ACHN (cell line): ENCODE measurements around the gene PACS2.
"Not testable (repeated sequence)": the region's sequence is repeated elsewhere in the genome, so short reads cannot be mapped to it uniquely, and the experiment has no call there.

Source experiments
- DNase-seq: peaks from one replicate; pipeline ENCODE4 v3.0.0-alpha.2; 2015
- in situ Hi-C: cut with HindIII; loops from 2 replicates; pipeline ENCODE4 v1.10.0; 2017; ENCODE audit warnings: low sequenced_read_pairs, low pct_ligation_motif_present, low pct_unique_long_range_greater_than_20kb

The PACS2 gene

DNA sequence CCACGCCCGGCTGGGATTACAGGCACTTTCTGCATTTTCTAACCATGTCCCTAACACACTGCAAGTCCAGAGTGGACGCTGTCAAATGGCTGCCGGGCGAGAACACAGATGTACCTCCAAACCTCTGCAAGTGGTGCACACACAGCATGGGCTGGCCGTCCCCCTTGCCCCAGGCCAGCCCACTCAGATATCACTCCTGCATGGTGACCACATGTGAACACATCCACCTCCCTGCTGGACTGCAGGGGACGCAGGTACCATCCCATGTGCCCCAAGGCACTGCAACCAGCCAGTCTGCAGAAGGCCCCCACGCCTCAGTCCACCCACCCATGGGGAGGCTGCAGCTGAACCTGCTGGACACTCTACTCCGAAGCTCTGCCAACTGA lies 27.8 kb upstream of the PACS2 start:
- DNase-seq, result no peak
- in situ Hi-C loops, result no loop called here

DNA sequence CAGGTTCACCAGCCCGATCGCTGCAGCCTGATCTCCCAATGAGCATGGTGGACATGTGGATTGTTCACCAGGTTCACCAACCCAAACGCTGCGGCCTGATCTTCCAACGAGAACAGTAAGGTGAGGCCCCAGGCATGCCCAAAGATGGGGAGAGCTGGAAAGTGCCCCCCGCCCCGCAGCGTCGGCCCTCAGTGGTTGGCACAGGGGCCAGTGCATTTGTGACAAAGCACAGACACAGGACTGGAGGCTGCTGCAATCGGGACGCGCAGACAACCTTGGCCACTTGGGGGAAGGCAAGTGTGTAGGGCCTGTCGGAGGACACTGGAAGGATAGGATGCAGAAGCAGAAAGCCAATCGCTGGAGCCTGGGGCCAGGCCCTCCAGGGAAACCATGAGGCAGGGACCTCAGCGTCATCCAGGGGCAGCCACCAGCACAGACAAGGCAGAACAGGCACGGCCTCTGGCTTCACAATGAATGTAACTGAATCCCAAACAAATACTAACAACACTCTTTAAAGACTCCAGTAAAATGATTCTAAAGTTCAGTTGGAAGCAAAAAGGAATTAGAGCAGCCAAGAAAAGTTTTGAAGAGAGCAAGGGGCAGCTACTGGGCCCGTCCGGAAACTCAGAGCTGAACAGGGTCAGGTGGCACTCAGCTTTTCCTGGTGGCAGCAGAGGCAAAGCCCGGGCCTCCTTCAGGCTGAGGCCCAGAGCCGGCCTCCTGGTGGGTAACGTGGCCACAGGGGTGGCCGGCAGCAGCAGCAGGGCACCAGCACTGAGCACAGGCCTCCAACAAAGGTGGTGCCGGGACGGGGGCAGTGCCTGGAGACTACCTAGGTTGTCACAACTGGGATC lies 27.1 kb upstream of the PACS2 start:
- DNase-seq, result no peak
- in situ Hi-C loops, result no loop called here

DNA sequence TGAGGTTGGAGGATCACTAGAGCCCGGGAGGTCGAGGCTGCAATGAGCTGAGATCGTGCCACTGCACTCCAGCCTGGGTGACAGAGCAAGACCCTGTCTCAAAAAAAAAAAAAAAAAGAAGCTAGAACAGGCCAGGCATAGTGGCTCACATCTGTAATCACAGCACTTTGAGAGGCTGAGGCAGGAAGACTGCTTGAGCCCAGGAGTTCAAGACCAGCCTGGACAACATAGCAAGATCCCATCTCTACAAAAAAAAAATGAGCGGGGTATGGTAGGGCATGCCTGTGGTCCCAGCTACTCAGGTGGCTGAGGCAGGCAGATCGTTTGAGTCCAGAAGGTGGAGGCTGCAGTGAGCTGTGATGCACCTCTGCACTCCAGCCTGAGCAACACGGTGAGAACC lies 25.6 kb upstream of the PACS2 start:
- in situ Hi-C loops, DNase-seq: not testable (repeated sequence)

DNA sequence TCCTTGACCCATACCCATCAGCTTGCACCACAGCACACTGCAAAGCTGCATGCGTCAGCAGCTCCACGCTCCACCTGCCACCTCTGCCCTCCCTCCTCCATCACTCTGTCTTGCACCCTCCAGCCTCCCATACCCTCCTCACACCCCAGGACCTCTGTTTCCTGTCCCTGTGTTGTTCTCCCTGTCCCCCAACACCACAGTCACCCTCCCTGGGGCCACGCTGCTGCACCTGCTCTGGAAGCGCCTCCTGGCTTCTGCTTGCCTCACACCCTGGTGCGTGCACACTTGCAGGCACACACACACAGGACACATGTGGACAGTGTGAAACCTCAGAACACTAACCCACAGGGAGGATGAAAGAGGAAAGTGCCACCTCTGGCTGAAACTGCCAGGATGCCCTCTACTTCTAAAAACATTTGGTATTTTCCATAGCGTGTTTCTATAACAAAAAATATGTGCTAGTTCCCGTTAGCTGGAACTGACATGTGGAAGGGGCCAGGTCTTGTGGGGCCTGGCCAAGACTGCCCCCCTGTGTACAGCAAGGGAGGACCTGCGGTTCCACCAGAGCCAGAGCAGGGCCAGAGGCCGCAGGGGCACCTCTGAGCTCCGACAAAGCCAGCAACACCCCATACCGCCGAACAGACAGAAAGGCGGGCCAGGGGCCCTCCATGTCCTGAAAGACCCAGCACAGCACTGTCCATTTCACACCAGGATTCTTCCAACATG lies 23.8 kb upstream of the PACS2 start:
- in situ Hi-C loops, result no loop called here
- DNase-seq, result no peak

DNA sequence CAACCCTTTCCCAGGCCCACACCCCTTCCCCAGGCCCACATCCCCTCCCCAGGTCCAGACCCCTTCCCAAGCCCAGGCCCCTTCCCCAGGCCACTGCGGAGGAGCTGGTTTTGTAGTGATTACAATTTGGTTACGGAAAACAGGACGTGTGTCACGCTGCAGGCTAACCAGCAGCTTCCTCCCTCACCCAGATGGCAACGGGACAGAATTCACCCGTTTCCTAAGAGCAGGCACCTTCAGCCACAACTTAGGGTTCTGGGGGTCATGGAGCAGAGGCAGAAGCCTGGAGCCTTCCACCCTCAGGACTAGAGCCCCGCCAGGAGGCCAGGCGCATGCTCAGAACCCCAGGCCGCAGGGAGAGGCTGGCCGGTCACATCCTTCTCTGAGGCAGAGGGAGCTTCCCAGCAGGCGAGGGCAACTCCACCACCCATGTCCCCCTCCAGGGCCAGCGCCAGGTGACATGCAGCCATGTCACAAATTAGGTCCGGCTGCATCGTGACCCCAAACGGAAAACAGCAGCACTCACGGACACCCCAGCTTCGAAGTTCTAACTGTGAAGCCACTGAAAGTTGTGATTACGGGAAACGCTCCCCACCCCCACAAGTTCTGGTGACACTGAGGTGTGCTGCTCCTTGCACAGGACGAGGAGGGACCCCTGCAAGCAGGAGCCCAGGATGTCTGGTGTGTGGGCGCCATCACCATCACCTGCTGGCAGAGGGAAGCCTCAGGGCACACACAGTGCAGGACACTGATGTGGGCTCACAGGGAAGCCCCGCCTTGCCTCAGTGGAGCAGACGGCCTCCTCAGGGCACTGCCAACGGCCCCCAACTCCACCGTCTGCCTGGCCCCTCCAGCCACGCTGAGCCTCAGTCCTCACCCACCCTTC lies 21.5 kb upstream of the PACS2 start:
- in situ Hi-C loops, result no loop called here
- no peak for DNase-seq

DNA sequence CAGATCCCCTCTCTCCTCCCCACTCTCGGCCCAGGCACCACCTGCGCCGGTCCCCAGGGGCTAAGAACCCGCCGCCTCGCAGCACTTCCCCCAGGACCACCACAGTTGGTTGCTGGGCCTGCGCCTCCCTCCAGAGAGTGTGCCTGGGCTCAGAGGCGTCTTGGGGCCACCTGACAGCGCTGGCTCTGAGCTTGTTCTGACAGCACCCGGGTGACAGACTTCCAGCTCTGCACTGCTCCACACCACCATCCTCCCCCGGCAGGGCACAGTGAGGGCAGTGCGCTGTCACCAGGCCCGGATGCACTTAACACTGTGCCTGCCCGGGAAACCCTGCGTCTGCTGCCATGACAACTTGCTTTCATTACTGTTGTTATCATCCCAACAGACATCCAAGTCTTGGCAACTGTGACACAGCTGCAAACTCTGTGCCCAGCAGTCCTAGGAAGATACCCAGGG lies 20.4 kb upstream of the PACS2 start:
- DNase-seq, result no peak
- in situ Hi-C loops, result no loop called here

DNA sequence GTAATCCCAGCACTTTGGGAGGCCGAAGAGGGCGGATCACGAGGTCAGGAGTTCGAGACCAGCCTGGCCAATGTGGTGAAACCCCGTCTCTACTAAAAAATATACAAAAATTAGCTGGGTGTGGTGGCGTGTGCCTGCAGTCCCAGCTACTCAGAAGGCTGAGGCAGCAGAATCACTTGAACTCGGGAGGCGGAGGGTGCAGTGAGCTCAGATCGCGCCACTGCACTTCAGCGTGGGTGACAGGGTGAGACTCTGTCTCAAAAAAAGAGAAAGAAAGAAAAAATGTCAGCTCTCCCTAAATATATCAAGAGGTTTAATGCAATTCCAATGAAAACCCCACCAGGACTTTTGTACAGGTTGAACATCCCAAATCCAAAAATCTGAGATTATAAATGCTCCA lies 17.2 kb upstream of the PACS2 start:
- in situ Hi-C loops, DNase-seq: not testable (repeated sequence)

DNA sequence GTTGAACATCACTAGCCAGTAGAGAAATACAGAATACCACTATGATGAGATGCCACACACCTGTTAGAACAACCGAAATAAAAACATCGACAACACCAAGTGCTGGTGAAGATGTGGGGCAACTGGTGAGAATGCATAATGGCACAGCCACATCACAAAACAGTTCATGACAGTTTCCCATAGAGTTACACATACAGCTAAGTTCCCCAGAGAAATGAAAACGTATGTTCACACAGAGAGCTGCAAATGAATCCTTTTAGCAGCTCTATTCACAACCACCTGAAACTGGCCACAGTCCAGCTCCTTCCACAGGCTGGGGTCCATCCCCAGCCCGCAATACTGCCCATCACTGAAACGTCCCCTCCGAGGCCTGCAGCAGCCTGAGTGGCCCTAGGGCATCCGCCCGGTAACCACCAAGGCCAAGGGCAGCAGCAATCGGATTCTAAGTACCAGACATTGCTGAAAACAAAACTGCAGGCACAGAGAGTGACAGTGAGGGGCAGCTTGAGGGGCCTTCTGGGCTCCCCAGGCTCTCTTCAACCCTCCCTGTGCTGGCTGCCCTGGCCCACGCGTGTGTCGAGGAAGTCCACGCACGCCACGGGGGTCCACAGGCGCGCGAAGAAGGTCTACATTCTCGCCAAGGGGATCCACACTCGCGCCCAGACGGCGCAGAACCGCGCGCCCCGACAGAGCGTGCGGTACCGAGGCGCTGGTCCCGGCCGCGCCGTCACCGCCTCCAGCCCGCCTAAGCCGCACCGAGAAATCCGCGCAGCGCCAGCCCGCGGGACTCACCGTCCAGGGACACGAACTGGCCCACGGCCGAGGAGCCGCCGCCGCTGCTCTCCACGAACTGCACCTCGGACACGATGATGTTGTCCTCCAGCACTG lies 14.7 kb upstream of the PACS2 start:
- in situ Hi-C loops, result no loop called here
- DNase-seq, result no peak

DNA sequence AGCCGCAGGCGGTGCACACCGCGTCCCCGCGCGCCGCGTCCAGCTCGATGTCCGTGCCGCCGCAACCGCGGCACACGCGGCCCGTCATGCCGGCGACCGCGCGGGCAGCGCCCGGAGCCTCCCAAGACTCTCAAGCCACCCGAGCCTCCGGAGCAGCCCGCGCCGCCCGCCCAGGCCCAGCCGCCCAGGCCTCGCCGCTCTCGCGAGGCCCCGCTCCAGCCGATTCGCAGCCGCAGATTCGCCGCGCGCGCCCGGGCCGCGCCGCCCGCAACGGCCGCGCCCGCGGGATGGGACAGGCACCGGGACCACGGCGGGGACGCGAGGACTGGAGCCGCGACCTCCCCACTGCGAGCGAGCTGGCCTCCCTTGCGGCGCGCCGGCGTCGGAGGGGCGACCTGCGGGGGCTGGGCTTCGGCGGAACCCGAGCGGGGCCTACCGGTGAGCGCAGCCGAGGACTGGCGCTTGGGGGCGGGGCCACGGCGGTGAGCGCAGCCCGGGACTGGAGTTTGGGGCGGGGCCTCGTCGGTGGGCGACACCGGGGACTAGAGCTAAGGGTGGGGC lies 13.9 kb upstream of the PACS2 start, which contains the start of gene BRF1:
BRF1 (minus strand) TSS at position 460 of the 561 bp plus-strand sequence; CDS start at position 88, 372 bp downstream.
- DNase-seq, result peak; percentile 85
- in situ Hi-C loops, result no loop called here

DNA sequence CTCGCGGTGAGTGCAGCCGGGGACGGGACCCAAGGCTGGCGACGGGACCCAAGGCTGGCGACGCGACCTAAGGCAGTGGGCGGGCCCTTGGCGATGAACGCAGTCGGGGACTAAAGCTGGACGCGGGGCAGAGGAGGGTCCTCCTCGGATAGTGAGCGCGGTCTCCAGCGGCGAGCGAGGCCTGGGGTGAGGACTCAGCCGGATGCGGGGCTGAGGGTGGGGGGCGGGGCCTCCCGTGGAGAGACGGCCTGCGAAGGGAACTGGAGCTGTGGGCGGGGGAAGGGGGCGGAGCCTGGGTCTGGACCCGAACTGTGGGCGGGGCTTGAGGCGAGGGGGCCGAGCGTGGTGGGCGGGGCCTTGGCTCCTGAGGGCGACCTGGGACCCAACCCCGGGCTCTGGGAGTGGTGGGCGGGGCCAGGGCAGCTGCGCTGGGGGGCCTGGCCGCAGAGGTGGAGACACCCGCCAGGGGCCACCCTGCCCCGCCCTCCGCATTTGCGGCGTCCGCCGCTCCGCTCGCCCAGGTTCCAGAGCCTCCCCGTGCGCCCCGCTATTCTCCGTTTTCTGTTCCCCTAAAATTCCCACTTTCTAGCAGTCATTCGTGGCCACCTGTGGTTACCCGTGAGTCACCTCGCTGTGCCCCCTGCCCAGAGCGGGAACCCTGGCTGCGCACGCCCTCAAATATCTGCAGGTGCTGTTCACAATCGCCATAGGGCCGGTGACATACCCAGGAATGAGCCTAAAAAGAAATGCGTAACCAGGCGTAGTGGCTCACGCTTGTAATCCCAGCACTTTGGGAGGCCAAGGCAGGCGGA lies 13.2 kb upstream of the PACS2 start:
- in situ Hi-C loops, result no loop called here
- DNase-seq, result peak; percentile 92

DNA sequence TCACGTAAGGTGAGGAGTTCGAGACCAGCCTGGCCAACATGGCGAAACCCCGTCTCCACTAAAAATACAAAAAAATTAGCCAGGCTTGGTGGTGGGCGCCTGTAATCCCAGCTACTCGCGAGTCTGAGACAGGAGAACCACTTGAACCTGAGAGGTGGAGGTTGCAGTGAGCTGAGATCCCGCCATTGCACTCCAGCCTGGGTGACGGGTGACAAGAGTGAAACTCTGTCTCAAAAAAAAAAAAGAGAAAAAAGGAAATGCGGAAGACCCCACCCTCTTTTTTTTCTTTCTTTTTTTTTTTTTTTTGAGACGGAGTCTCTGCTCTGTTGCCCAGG lies 12.7 kb upstream of the PACS2 start:
- in situ Hi-C loops, DNase-seq: not testable (repeated sequence)

DNA sequence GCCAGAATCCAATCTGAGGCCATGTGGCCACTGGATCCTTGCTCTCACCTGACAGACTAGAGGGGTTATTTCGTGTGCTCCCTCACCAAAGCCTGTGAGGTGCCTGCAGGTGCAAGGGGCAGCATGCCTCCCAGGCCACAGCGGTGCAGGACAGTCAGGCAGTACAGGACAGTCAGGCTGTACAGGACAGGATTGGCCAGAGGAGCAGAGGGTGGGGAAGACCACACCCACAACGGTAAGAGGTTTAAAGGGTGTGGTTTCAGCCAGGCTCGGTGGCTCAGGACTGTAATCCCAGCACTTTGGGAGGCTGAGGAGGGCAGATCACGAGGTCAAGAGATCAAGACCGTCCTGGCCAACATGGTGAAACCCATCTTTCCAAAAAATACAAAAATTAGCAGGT lies 10.6 kb upstream of the PACS2 start:
- no peak for DNase-seq
- in situ Hi-C loops, result no loop called here

DNA sequence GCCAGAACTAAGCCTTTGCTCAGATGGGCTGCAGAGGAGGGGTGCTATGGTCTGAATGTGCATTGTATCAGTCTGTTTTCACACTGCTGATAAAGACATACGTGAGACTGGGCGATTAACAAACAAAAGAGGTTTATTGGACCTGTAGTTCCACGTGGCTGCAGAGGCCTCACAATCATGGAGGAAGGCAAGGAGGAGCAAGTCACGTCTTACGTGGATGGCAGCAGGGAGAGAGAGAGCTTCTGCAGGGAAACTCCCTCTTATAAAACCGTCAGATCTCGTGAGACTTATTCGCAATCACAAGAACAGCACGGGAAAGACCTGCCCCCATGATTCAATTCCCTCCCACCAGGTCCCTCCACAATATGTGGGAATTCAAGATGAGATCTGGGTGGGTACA lies 10.0 kb upstream of the PACS2 start:
- DNase-seq, result no peak
- in situ Hi-C loops, result no loop called here

DNA sequence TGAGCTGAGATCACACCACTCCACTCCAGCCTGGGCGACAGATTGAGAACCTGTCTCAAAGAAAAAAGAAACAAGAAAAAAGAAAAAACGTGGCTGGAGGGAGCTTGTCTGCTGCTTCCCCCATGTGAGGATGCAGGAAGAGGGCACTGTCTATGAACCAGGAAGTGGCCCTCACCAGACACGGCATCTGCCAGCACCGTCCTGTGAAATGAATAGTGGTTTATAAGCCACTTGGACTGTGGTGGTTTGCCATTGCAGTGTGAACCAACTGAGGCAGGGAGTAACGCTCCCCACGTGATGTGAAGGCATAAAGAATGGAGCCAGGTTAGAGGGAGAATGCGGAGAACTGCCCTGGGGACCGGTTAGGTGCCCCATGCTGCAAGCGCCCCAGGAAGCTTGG lies 9.2 kb upstream of the PACS2 start:
- in situ Hi-C loops, result no loop called here
- DNase-seq, result no peak

DNA sequence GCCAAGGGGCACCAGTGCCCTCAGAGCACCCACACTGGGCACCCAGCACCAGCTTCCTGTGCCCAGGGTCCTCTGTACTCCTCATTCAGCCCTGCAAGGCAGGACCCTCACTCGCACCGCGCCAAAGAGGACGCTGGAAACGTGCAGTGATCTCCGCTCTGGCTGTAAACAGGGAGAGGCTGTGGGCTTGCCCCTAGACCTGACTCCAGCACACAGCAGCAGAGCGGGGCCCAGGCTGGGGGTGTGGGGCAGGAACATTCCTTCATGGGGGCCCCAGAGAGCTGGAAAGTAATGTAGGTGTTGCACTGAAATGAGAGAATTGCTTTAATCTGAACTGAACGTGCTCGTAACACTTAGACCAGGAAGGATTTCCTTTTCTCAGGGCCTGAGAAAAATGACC lies 8.8 kb upstream of the PACS2 start:
- in situ Hi-C loops, result no loop called here

DNA sequence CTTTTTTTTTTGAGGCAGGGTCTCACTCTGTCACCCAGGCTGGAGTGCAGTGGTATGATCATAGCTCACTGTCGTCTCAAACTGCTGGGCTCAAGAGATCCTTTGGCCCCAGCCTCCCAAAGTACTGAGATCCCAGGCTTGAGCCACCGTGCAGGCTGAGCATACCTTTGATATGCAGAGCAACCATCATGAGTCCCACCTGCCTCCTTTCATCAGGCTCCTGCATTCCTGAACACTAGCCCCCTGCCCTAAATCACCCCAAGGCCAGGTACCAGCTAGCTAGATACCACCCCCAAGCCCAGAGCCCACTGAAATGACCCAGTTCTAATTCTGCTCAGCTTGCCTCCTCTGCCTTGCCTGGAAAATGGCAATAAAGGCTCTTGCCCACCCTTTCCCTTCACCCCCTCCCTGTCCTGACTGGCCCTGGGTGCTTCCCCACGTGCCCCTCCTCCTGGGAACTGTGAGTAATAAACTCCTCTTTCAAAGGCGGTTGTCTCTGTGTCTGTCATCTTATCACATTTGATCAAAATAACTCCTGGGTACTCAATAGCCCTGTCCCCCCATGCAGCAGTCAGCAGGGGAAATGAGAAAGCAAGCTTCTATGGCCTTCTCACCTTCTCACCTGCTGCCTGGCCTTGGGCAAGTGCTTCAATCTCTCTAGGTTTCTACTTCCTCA lies 7.4 kb upstream of the PACS2 start:
- DNase-seq, result no peak
- in situ Hi-C loops, result no loop called here

More for the DNA sequence above, 8.8 kb upstream of the PACS2 start:
- DNase-seq, result no peak

DNA sequence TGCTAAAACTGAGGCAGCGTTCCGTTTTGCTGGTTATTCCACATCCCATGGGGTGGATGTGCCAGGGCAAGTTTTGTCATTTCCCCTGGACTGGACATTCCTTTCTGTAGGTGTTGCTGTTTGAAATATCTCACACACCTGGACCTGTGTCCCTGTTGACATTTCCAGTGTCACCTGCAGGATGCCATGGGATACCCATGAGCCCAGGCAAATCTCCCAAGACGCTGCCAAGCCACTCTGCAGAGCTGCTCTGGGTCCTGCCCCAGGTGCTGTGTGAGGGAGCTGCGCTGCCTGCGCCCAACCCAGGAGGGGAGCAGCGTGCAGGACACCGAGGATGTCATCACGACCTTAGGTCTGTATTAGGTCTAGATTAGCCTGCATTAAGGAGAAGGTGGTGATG lies 5.2 kb upstream of the PACS2 start:
- DNase-seq, result no peak
- in situ Hi-C loops, result no loop called here
